ENCODE results near the gene TULP4.
"Not testable (repeated sequence)": the region's sequence is repeated elsewhere in the genome, so short reads cannot be mapped to it uniquely, and the experiment has no call there.

Gene TULP4

GRCh38 chr6:158361961-158362669 lies 49.9 kb downstream of the TULP4 start:
- no peak for DNase-seq

- no peak for DNase-seq
These were observed 54.1 kb downstream of the TULP4 start for GRCh38 chr6:158366363-158366762.

GRCh38 chr6:158367816-158368215 lies 55.6 kb downstream of the TULP4 start:
- no peak for DNase-seq

GRCh38 chr6:158369241-158369640 lies 57.0 kb downstream of the TULP4 start:
- DNase-seq: no peak

- no peak for DNase-seq
These were observed 58.5 kb downstream of the TULP4 start for GRCh38 chr6:158370805-158371204.

GRCh38 chr6:158371261-158371660 lies 59.0 kb downstream of the TULP4 start:
- DNase-seq: no peak

DNA sequence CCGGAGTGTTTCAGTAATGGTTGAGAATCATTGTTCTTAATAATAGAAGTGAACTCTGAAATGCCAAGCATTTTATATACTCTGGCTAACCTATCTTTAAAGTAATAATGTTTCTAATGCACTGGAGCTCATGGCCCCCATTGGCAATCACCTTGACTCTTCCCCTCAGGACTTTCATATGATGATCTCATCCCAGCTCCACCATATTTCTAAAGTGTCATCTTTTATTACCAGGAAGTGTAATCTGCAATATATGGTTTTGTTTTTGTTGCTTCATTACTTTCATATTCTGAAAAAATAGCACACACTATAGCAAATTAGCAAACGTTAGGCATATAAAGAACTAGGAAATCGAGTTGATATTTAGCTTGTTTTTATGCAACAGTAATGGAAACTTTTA lies 60.3 kb downstream of the TULP4 start:
- DNase-seq: no peak

- DNase-seq: no peak
These were observed 60.9 kb downstream of the TULP4 start for GRCh38 chr6:158373214-158373613.

- no peak for DNase-seq
These were observed 61.8 kb downstream of the TULP4 start for GRCh38 chr6:158374020-158374419.

- DNase-seq: no peak
These were observed 64.4 kb downstream of the TULP4 start for GRCh38 chr6:158376631-158377081.

DNA sequence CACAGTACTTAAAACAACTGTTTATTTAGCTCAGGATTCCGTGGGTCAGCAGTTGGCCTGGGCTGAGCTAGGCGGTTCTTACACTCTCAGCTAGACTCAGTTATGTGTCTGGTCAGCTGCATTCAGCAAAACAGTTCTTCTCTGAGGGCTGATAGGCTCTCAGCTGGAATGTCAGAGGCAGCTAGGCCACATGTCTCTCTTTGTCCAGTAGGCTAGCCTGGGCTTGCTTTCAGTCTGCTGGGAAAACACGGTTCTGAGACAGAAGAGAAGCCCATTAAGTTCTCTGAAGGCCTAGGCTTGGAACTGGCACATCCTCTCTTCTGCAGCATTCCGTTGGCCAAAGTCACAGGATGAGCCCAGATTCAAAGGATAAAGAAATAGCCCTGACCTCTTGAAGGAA lies 65.6 kb downstream of the TULP4 start:
- peak; percentile 85 for DNase-seq

DNA sequence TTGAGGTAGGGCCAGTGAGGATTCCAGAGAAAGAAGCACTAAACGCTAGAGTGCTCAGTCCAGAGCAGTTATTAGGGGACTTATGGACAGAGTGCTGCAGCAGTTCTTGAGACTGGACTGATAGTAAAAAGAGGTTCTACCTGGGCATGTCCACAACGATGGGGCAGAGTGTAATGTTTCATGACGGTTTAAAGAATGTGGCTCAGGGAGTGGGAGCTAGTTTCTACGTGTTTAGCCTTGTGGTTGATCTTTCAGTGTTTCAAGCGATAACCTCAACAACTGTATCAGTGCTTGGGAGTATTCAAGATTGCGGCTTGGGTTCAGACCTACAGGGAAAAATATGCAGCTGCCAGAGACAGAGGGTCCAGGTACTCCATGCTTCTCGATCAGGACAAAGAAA lies 67.1 kb downstream of the TULP4 start:
- DNase-seq: no peak

- DNase-seq: no peak
These were observed 68.9 kb downstream of the TULP4 start for GRCh38 chr6:158381214-158381613.

DNA sequence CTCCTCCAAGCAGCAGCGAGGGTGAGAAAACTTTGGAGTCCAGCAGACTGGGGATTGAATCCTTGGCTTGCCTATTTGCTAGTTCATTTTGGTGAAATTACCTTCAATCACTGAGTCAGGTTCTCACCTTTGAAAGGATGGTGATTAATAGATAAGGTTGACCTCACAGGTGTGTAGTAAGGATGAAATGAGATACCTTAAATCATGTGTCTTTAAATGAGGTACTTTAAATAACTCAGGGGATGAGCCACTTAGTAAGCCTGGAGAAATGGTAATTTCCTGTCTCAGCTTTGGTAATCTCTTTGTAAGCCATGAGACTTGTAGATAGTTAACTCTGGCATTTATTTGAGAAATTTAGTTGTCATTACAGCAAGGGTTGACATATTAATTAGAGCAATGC lies 70.2 kb downstream of the TULP4 start:
- DNase-seq: no peak

GRCh38 chr6:158383057-158383456 lies 70.8 kb downstream of the TULP4 start:
- DNase-seq: no peak

DNA sequence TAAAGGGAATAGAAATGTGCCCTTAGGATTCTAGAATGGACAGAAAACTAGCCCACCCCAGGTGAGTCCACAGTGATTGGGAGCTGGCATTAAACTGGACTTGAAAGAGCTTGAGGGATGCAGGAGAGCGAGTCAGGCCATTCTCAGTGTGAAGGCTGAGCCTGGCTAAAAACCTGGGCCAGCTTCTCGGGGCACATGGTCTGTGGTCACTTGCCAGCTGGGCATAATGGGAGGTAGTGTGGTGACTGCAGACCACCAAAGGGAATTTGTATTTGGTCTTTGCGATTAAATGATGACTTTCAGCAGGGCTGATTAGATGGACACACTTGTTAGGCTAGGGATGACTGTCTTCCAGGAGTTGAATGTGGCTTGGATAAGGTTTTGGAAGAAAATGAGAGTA lies 71.3 kb downstream of the TULP4 start:
- no peak for DNase-seq

GRCh38 chr6:158384671-158385110 lies 72.4 kb downstream of the TULP4 start:
- DNase-seq: no peak

DNA sequence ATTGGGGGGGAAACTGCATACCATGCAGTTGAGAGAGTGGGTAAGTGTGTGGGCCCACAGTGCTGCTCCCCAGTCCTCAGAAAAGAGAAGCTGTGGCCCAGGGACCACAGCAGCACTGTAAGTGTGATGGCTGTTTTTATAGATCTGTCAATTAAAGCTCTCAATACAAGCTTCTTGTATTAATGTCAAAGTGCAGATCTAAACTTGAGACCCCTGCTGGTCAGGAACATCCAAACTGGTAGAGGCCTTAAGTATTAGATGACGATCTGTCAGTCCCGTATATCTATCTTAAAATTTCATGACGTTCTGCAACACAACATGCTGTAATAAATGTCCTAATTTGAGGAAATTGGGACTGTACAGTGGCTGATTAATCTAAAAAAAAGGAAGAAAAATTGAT lies 74.8 kb downstream of the TULP4 start:
- DNase-seq: no peak

- DNase-seq: no peak
These were observed 75.3 kb downstream of the TULP4 start for GRCh38 chr6:158387578-158387977.

GRCh38 chr6:158388727-158389126 lies 76.5 kb downstream of the TULP4 start:
- no peak for DNase-seq

DNA sequence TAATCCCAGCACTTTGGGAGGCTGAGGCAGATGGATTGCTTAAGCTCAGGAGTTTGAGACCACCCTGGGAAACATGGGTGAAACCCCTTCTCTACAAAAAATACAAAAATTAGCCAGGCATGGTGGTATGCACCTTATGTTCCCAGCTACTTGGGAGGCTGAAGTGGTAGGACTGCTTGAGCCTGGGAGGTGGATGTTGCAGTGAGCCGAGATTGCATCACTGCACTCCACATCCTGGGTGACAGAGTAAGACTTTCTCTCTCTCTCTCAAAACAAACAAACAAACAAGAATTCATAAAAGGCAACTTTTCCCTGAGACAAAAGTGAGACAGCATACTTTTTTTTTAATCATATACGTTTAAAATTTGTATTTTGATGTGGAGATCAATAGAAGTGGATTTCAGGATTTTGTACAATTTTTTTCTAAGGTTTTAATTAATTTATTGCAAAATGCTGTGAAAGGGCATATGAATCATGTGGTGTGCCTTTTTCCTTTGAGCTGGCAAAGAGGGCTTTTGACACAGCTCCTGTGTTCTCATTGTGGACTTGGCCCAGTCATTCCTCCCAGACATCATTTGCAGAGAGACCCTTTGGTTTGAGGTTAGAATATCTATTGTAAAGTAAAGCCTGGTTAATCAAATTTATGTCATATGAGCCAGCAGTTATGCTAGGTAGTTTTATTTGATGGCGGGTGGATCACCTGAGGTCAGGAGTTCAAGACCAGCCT lies 77.1 kb downstream of the TULP4 start:
- DNase-seq: peak; percentile 19

DNA sequence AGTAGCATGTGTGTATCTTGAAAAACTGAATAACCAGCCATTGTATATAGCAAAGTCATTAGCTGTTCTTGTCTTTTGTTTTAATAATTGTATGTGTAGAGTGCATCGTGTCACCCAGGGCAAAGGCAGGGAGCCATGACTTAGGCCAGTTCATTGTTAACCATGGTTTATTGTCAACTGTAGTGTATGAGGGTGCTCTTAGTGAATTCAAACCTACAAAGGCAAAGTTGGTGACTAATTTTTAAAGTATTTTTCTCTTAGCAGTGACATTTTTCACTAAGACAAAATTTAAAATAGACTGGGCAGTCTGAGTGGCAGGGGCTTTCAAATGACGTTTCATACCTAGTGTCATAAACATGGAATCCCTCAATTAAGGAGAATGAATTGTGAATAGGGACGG lies 79.0 kb downstream of the TULP4 start:
- no peak for DNase-seq

DNA sequence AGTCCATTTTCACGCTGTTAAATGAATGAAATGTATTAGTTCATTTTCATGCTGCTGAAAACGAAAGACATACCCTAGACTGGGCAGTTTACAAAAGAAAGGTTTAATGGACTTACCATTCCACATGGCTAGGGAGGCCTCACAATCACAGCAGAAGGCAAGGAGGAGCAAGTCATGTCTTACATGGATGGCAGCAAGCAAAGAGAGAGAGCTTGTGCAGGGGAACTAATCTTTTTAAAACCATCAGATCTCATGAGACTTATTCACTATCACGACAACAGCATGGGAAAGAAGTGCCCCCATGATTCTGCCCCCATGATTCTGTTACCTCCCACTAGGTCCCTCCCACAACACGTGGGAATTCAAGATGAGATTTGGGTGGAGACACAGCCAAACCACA lies 79.7 kb downstream of the TULP4 start:
- DNase-seq: not testable (repeated sequence)

- peak; percentile 3 for DNase-seq
These were observed 83.9 kb downstream of the TULP4 start for GRCh38 chr6:158396136-158396535.

DNA sequence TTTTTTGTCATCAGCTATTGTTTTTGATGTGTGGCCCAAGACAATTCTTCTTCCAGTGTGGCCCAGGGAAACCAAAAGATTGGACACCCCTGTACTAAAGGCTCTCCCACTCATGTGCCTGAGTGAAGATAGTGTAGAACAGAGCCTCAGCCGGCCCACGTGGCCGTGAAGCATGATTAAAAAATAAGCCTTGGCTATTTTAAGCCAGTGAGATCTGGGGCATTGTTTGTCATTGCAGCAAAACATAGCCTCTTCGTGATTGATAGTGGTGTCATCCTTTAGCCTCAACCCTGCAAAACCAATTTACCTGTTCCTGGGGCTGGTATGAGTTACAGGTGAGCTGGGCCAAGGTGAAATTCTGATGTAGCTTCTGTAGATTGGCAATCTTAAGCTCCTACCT lies 85.3 kb downstream of the TULP4 start:
- no peak for DNase-seq
